ENCODE data around the gene BMPR1B. TPM values are rescaled to one million over a fixed set of nuclear protein-coding genes. Genes with fewer than 3 reads are reported as not detected.

Gene BMPR1B
- total and polyA plus RNA-seq, 7 donors: 0.07 to 2.2 (median 1.8) TPM; not detected in 2

GRCh38 chr4:94905511-94905910, 147.8 kb downstream of the BMPR1B start:
- no peak overlapping the region for H3K27ac ChIP-seq
- H3K27me3 ChIP-seq: no peaks in the 10 kb centered on the region
- no peak overlapping the region for H3K4me3 ChIP-seq
- 66 to 71% methylated on average over 3 of the region's 3 CpGs for WGBS, 2 donors
- DNase-seq: no peak
- no peaks in the 10 kb centered on the region for H3K9me3 ChIP-seq
- H3K36me3 ChIP-seq: no peaks in the 10 kb centered on the region
- intact Hi-C loops (cut with DNase I): no loop called here
- TF ChIP-seq CTCF (IDR thresholded peaks at IDR 0.05): no peak
- TF ChIP-seq POLR2AphosphoS5 (IDR thresholded peaks at IDR 0.05): no peak
- TF ChIP-seq POLR2A (IDR thresholded peaks at IDR 0.05): no peak
- no peak for TF ChIP-seq EP300 (IDR thresholded peaks at IDR 0.05)
- no peaks in the 10 kb centered on the region for H3K4me1 ChIP-seq

- Histone ChIP-seq H3K4me3 (no peak overlapping the region), H3K27me3 (no peaks in the 10 kb centered on the region), H3K27ac (no peak overlapping the region), H3K9me3 (no peaks in the 10 kb centered on the region), H3K36me3 (no peaks in the 10 kb centered on the region), H3K4me1 (no peaks in the 10 kb centered on the region)
- no peak for DNase-seq
- intact Hi-C loops (cut with DNase I): no loop called here
- TF ChIP-seq POLR2A (IDR thresholded peaks at IDR 0.05): no peak
- 95 to 98% methylated on average over 3 of the region's 3 CpGs for WGBS, 2 donors
Observed at GRCh38 chr4:94909645-94910044, 151.9 kb downstream of the BMPR1B start.

GRCh38 chr4:94911106-94911505, 153.4 kb downstream of the BMPR1B start:
- H3K4me1 ChIP-seq: no peaks in the 10 kb centered on the region
- H3K27ac ChIP-seq: no peak overlapping the region
- H3K9me3 ChIP-seq: no peaks in the 10 kb centered on the region
- no peak for DNase-seq
- no peaks in the 10 kb centered on the region for H3K27me3 ChIP-seq
- no peak overlapping the region for H3K4me3 ChIP-seq
- TF ChIP-seq POLR2A (IDR thresholded peaks at IDR 0.05) (no peak), EP300 (IDR thresholded peaks at IDR 0.05) (no peak), CTCF (IDR thresholded peaks at IDR 0.05) (no peak), POLR2AphosphoS5 (IDR thresholded peaks at IDR 0.05) (no peak)
- 93 to 96% methylated on average over 1 of the region's 1 CpG for WGBS, 2 donors
- intact Hi-C loops (cut with DNase I): no loop called here
- no peaks in the 10 kb centered on the region for H3K36me3 ChIP-seq

GRCh38 chr4:94912606-94913005, 154.9 kb downstream of the BMPR1B start:
- Histone ChIP-seq H3K4me3 (no peak overlapping the region), H3K9me3 (peaks cover 0 to 7% (median 4%) of the 10 kb centered on the region in 4 donors), H3K27me3 (no peaks in the 10 kb centered on the region), H3K27ac (no peak overlapping the region), H3K4me1 (no peaks in the 10 kb centered on the region), H3K36me3 (no peaks in the 10 kb centered on the region)
- WGBS, 2 donors: 83 to 85% methylated on average over 2 of the region's 2 CpGs
- intact Hi-C loops (cut with DNase I): no loop called here
- DNase-seq: no peak
- TF ChIP-seq POLR2A (IDR thresholded peaks at IDR 0.05): no peak
- no peak for TF ChIP-seq CTCF (IDR thresholded peaks at IDR 0.05)
- no peak for TF ChIP-seq EP300 (IDR thresholded peaks at IDR 0.05)
- no peak for TF ChIP-seq POLR2AphosphoS5 (IDR thresholded peaks at IDR 0.05)

GRCh38 chr4:94913316-94913715, 155.6 kb downstream of the BMPR1B start:
- no peak for DNase-seq
- Histone ChIP-seq H3K27me3 (no peaks in the 10 kb centered on the region), H3K36me3 (no peaks in the 10 kb centered on the region), H3K27ac (no peak overlapping the region), H3K4me1 (no peaks in the 10 kb centered on the region), H3K4me3 (no peak overlapping the region), H3K9me3 (peaks cover 0 to 7% (median 4%) of the 10 kb centered on the region in 4 donors)
- intact Hi-C loops (cut with DNase I): no loop called here
- TF ChIP-seq CTCF (IDR thresholded peaks at IDR 0.05): no peak
- TF ChIP-seq EP300 (IDR thresholded peaks at IDR 0.05): no peak
- no peak for TF ChIP-seq POLR2AphosphoS5 (IDR thresholded peaks at IDR 0.05)
- TF ChIP-seq POLR2A (IDR thresholded peaks at IDR 0.05): no peak
- 40 to 80% methylated on average over 1 of the region's 1 CpG for WGBS, 2 donors
